Activated T-cell treated with anti-CD3 and anti-CD28 coated beads, Interleukin-2, amount 50 U/mL, for 48 hours (primary cell): Measurements from ENCODE around the gene NEUROG3.
"Not testable (repeated sequence)": the region's sequence is repeated elsewhere in the genome, so short reads cannot be mapped to it uniquely, and the experiment has no call there.

Experiments used
- DNase-seq, 2 experiments: peaks; one replicate each; pipeline ENCODE4 v3.0.0-alpha.2; 2020

NEUROG3 gene

GRCh38 chr10:69570050-69570816 lies 3.0 kb downstream of the NEUROG3 start:
- no peak for DNase-seq

GRCh38 chr10:69569396-69569934 lies 3.8 kb downstream of the NEUROG3 start:
- DNase-seq = no peak

- no peak for DNase-seq
Measured at GRCh38 chr10:69568472-69569395, 4.5 kb downstream of the NEUROG3 start.

- DNase-seq = peak; percentile 59 to 61
Measured at GRCh38 chr10:69567920-69568319, 5.3 kb downstream of the NEUROG3 start.

GRCh38 chr10:69562731-69563254 lies 10.4 kb downstream of the NEUROG3 start:
- DNase-seq = no peak

GRCh38 chr10:69559525-69559924 lies 13.7 kb downstream of the NEUROG3 start:
- DNase-seq = no peak

- DNase-seq = no peak
Measured at GRCh38 chr10:69558559-69558958, 14.7 kb downstream of the NEUROG3 start.

- no peak for DNase-seq
Measured at GRCh38 chr10:69554611-69555010, 18.6 kb downstream of the NEUROG3 start.

- no peak for DNase-seq
Measured at GRCh38 chr10:69553328-69553727, 19.9 kb downstream of the NEUROG3 start.

GRCh38 chr10:69552268-69552667 lies 21.0 kb downstream of the NEUROG3 start:
- no peak for DNase-seq

GRCh38 chr10:69549959-69550358 lies 23.3 kb downstream of the NEUROG3 start:
- DNase-seq = no peak

- DNase-seq = no peak
Measured at GRCh38 chr10:69541463-69541862, 31.8 kb downstream of the NEUROG3 start.

GRCh38 chr10:69538461-69538860 lies 34.8 kb downstream of the NEUROG3 start:
- no peak for DNase-seq

- no peak for DNase-seq
Measured at GRCh38 chr10:69537449-69537848, 35.8 kb downstream of the NEUROG3 start.

- not testable (repeated sequence) for DNase-seq
Measured at GRCh38 chr10:69536521-69536920, 36.7 kb downstream of the NEUROG3 start.

- DNase-seq = no peak
Measured at GRCh38 chr10:69533658-69534057, 39.6 kb downstream of the NEUROG3 start.

- no peak for DNase-seq
Measured at GRCh38 chr10:69527961-69528360, 45.3 kb downstream of the NEUROG3 start.
